Neuron (in vitro differentiated cells): Measurements from ENCODE around the gene NAALADL2.
"Not testable (repeated sequence)": the region's sequence is repeated elsewhere in the genome, so short reads cannot be mapped to it uniquely, and the experiment has no call there.

Source experiments
- H2AFZ ChIP-seq: one replicate; pipeline ENCODE4 v1.6.1; 2013; ENCODE audit warnings: low read depth, mild to moderate bottlenecking, inconsistent platforms, low read length, moderate library complexity
- H3K27me3 ChIP-seq: one replicate; pipeline ENCODE4 v1.6.1; 2013; ENCODE audit warnings: low read length; ENCODE audit not compliant: insufficient read depth
- H3K36me3 ChIP-seq: one replicate; pipeline ENCODE4 v1.6.1; 2013; ENCODE audit warnings: low read length; ENCODE audit not compliant: insufficient read depth
- H3K4me1 ChIP-seq: one replicate; pipeline ENCODE4 v1.6.1; 2013; ENCODE audit warnings: low read length; ENCODE audit not compliant: insufficient read depth
- H3K4me3 ChIP-seq: 2 replicates; pipeline ENCODE4 v1.5.1; 2013; ENCODE audit warnings: mild to moderate bottlenecking, low read length, moderate library complexity
- H3K9me3 ChIP-seq: one replicate; pipeline ENCODE4 v1.6.1; 2013; ENCODE audit warnings: low read length

The NAALADL2 gene

GRCh38 chr3:175150812-175151401, 291.8 kb downstream of the NAALADL2 start:
- H3K9me3 ChIP-seq = no peaks in the 10 kb centered on the region
- no peak overlapping the region for H3K4me3 ChIP-seq
- no peaks in the 10 kb centered on the region for H3K27me3 ChIP-seq
- H3K36me3 ChIP-seq = no peaks in the 10 kb centered on the region
- no peak overlapping the region for H2AFZ ChIP-seq
- no peaks in the 10 kb centered on the region for H3K4me1 ChIP-seq

DNA sequence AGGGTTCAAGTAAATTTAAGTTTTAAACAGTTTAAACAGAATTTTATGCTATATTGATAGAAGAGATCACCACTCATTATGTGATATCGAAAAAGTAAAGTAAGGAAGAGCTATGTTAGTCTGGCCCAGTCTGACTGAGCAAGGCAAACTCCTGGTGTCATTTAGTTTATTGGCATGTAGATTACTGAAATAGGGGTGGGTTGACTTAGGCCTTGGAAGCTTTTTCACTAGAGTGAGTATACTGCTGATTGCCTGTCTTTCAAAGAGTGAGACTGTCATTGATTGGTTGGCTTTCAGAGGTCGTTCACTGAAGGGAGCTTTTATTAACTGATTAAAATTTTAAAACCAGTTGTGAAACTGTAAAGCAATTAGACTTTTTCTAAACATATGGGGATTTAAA, 294.5 kb downstream of the NAALADL2 start:
- Histone ChIP-seq H3K4me1 (no peaks in the 10 kb centered on the region), H2AFZ (no peak overlapping the region), H3K9me3 (no peaks in the 10 kb centered on the region), H3K27me3 (no peaks in the 10 kb centered on the region), H3K36me3 (no peaks in the 10 kb centered on the region), H3K4me3 (no peak overlapping the region)

- Histone ChIP-seq H3K4me3 (no peak overlapping the region), H3K4me1 (no peaks in the 10 kb centered on the region), H3K9me3 (no peaks in the 10 kb centered on the region), H3K36me3 (no peaks in the 10 kb centered on the region), H3K27me3 (no peaks in the 10 kb centered on the region), H2AFZ (no peak overlapping the region)
Observed at GRCh38 chr3:175155172-175155571, 296.0 kb downstream of the NAALADL2 start.

DNA sequence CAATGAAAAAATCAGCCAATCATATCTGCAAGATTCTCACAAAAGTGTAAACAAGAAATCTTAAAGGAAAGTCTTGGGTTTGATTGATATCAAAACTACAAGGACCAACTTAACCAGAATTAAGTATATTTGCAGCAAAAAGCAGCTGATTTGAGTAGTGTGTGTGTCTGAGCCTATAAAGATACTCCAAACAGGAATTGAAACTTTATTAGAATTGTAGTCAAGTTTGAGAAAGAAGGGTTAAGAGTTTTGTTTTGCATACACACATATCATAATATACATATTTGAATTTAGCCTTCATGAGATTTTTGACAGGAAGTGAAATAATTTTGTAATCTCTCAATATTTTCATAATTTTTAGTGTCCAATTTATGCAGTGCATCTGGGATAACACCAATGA, 300.1 kb downstream of the NAALADL2 start:
- Histone ChIP-seq H3K36me3 (no peaks in the 10 kb centered on the region), H3K9me3 (no peaks in the 10 kb centered on the region), H2AFZ (no peak overlapping the region), H3K4me3 (no peak overlapping the region), H3K4me1 (peaks cover 4% of the 10 kb centered on the region), H3K27me3 (no peaks in the 10 kb centered on the region)

- Histone ChIP-seq H3K9me3 (no peaks in the 10 kb centered on the region), H2AFZ (no peak overlapping the region), H3K36me3 (no peaks in the 10 kb centered on the region), H3K27me3 (no peaks in the 10 kb centered on the region), H3K4me1 (peaks cover 7% of the 10 kb centered on the region), H3K4me3 (no peak overlapping the region)
Observed at GRCh38 chr3:175161291-175161690, 302.2 kb downstream of the NAALADL2 start.

DNA sequence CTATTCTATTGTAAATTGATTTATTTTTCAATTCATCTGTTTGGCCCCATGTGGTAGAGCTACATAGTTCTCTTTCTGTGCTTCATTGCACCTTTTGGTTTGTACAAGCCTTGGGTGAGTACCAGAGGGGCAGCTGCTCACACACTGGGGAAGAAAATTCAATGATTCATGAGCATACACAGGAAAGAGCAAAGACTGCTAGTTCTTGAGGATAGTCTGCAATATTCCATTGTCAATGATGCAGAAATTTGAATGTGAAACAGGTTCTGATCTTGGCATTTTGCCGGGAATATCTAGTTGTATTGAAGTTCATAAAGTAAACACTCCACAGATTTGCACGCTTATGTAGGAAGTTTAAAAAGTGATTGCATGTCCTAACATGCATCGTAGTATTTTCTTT, 304.6 kb downstream of the NAALADL2 start:
- no peak overlapping the region for H3K4me3 ChIP-seq
- no peak overlapping the region for H2AFZ ChIP-seq
- H3K27me3 ChIP-seq = no peaks in the 10 kb centered on the region
- no peaks in the 10 kb centered on the region for H3K9me3 ChIP-seq
- no peaks in the 10 kb centered on the region for H3K36me3 ChIP-seq
- peaks cover 7% of the 10 kb centered on the region for H3K4me1 ChIP-seq

- H3K4me1 ChIP-seq, H3K4me3 ChIP-seq, H3K27me3 ChIP-seq, H3K36me3 ChIP-seq, H3K9me3 ChIP-seq, H2AFZ ChIP-seq: not testable (repeated sequence)
Observed at GRCh38 chr3:175173117-175173516, 314.0 kb downstream of the NAALADL2 start.

GRCh38 chr3:175176556-175176955, 317.4 kb downstream of the NAALADL2 start:
- Histone ChIP-seq H3K4me1 (peaks cover 9% of the 10 kb centered on the region), H3K9me3 (no peaks in the 10 kb centered on the region), H2AFZ (no peak overlapping the region), H3K27me3 (no peaks in the 10 kb centered on the region), H3K36me3 (no peaks in the 10 kb centered on the region), H3K4me3 (no peak overlapping the region)

DNA sequence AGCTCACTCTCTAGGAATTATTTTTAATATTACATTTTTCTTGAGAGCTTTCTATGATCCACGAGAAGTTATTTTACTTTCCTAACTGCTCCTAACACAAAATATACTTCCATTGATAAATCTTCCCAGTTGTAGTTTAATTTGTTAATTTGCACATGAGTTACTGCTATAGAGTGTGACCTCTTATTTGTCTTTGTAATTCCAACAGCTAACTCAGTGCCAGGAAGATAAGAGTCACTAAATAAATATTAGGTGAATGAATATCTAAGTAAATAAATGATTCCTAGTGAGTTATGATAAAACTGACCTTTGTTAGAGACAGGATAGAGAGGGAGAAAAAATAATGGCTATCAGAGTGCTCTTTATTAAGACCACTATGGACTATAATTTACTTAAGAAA, 319.9 kb downstream of the NAALADL2 start:
- H3K4me1 ChIP-seq = peaks cover 9% of the 10 kb centered on the region
- no peaks in the 10 kb centered on the region for H3K36me3 ChIP-seq
- H3K9me3 ChIP-seq = no peaks in the 10 kb centered on the region
- H3K27me3 ChIP-seq = no peaks in the 10 kb centered on the region
- no peak overlapping the region for H2AFZ ChIP-seq
- H3K4me3 ChIP-seq = no peak overlapping the region

GRCh38 chr3:175184392-175184791, 325.3 kb downstream of the NAALADL2 start:
- no peak overlapping the region for H3K4me3 ChIP-seq
- H3K4me1 ChIP-seq = peaks cover 4% of the 10 kb centered on the region
- H3K27me3 ChIP-seq = no peaks in the 10 kb centered on the region
- no peaks in the 10 kb centered on the region for H3K9me3 ChIP-seq
- no peaks in the 10 kb centered on the region for H3K36me3 ChIP-seq
- H2AFZ ChIP-seq = no peak overlapping the region

DNA sequence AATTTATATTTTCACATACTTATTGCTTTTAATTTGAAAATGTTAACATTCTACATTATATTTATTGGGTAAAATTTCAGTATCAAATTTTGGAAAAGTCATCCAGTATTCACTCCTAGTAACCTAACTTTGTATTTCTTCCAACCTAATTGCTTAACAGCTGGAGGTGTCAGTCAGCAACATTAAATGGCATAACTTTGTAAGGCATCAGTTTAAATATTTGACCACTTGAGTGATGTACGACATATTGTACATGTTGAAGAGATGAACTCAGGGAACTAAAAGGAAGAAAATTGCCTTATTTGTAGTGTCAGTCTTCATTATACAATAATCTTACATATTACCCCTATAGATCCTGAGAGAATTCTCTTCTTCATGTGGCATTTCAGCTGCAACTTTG, 326.8 kb downstream of the NAALADL2 start:
- no peaks in the 10 kb centered on the region for H3K36me3 ChIP-seq
- peaks cover 4% of the 10 kb centered on the region for H3K4me1 ChIP-seq
- no peak overlapping the region for H2AFZ ChIP-seq
- no peak overlapping the region for H3K4me3 ChIP-seq
- no peaks in the 10 kb centered on the region for H3K9me3 ChIP-seq
- H3K27me3 ChIP-seq = no peaks in the 10 kb centered on the region

DNA sequence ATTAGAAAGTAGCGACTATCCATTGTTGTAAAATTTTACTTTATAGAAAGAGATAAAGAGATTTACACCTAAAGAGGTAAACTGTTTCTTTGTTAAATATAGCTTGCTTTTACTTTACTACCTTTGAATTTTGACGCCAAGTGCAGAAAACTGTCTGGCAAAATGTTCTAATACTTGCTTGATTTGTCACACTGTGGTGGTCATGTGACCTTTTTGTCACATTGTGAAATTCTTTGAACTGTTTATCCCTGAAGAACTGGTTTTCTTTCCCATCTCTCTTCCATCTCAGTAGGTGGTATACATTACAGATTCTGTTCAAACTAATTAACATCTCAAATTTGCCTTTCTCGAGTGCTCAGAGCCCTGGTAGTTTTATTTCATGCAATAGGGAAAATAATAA, 327.4 kb downstream of the NAALADL2 start:
- H3K36me3 ChIP-seq = no peaks in the 10 kb centered on the region
- no peaks in the 10 kb centered on the region for H3K27me3 ChIP-seq
- no peak overlapping the region for H2AFZ ChIP-seq
- no peak overlapping the region for H3K4me3 ChIP-seq
- H3K9me3 ChIP-seq = no peaks in the 10 kb centered on the region
- peaks cover 4% of the 10 kb centered on the region for H3K4me1 ChIP-seq

DNA sequence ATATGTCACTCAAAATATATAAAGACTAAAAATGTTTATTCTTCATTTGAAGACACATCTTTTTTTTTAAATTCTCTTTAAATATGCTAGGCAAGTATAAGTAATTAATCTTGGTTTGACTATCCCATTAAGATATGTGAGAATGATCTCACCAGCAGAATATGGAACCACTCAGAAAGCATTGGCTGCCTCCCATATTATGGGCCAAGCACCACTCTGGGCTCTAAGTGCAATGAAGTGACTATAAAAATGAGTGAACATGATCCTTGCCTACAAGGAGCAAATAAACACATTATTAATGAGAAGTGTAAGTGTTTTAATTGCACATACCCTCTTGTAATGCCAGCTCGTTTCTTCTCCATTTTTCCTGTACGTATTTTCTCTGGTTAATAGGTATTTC, 328.5 kb downstream of the NAALADL2 start:
- Histone ChIP-seq H3K4me3 (no peak overlapping the region), H3K9me3 (no peaks in the 10 kb centered on the region), H2AFZ (no peak overlapping the region), H3K4me1 (peaks cover 4% of the 10 kb centered on the region), H3K27me3 (no peaks in the 10 kb centered on the region), H3K36me3 (no peaks in the 10 kb centered on the region)

DNA sequence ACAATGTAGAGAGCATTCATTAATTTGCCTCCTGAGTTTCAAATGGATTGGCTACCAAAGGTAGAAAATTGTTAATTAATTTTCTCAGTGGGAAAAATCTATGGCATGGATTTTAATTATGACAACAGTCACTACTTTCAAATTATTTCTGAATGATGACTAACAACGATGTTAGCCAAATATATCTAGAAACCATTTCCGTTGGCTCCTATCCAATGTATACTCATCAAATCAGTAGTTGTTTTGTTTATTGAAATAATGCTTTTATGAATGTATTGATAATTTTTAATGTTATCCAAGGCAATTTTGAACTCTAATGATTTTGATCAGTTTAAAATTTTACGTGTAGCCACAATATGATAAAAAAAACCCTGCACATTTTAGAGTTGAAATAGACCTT, 333.4 kb downstream of the NAALADL2 start:
- no peaks in the 10 kb centered on the region for H3K9me3 ChIP-seq
- no peaks in the 10 kb centered on the region for H3K4me1 ChIP-seq
- no peak overlapping the region for H3K4me3 ChIP-seq
- H3K36me3 ChIP-seq = no peaks in the 10 kb centered on the region
- no peak overlapping the region for H2AFZ ChIP-seq
- no peaks in the 10 kb centered on the region for H3K27me3 ChIP-seq
